GM23338 (cell line): ENCODE measurements around the gene E2F6. TPM values are rescaled to one million over a fixed set of nuclear protein-coding genes. Genes with fewer than 3 reads are reported as not detected.

Experiments used
- ATAC-seq: fragments of 200-7000 bp; cut with Tn5 transposase; 3 replicates; pipeline ENCODE4 v1.9.1; 2020
- DNase-seq: peaks from one replicate; pipeline ENCODE4 v3.0.0-alpha.2; 2015; ENCODE audit warnings: low spot score
- H2AFZ ChIP-seq: fragments of 200-600 bp; sonication (generic); 2 replicates; pipeline ENCODE4 v1.8.0; 2016; ENCODE audit warnings: antibody characterized with exemption, mild to moderate bottlenecking, moderate library complexity
- H3F3A ChIP-seq: fragments of 200-600 bp; sonication (generic); replicated peaks from 2 replicates; pipeline ENCODE4 v1.8.0; 2017; ENCODE audit warnings: antibody characterized with exemption, mixed run types, low read depth
- H3K27ac ChIP-seq: fragments of 200-600 bp; sonication (generic); 2 replicates; pipeline ENCODE4 v1.6.1; 2016; ENCODE audit warnings: low read depth
- H3K27me3 ChIP-seq: fragments of 200-600 bp; sonication (generic); 2 replicates; pipeline ENCODE4 v1.8.0; 2016; ENCODE audit warnings: mild to moderate bottlenecking, mixed run types, moderate library complexity; ENCODE audit not compliant: insufficient read depth
- H3K36me3 ChIP-seq: fragments of 200-600 bp; sonication (generic); 2 replicates; pipeline ENCODE4 v1.8.0; 2016; ENCODE audit warnings: mild to moderate bottlenecking; ENCODE audit not compliant: insufficient read depth
- H3K4me1 ChIP-seq: fragments of 200-600 bp; sonication (generic); 2 replicates; pipeline ENCODE4 v1.8.0; 2016; ENCODE audit warnings: mild to moderate bottlenecking, moderate library complexity; ENCODE audit not compliant: insufficient read depth
- H3K4me2 ChIP-seq: fragments of 200-600 bp; sonication (generic); 2 replicates; pipeline ENCODE4 v1.7.1; 2017; ENCODE audit warnings: mixed run types
- H3K4me3 ChIP-seq: fragments of 200-600 bp; sonication (generic); 2 replicates; pipeline ENCODE4 v1.6.1; 2016; ENCODE audit warnings: mixed run types
- H3K79me2 ChIP-seq: fragments of 200-600 bp; sonication (generic); replicated peaks from 2 replicates; pipeline ENCODE4 v1.8.0; 2017; ENCODE audit warnings: mild to moderate bottlenecking; ENCODE audit not compliant: insufficient read depth
- H3K9me2 ChIP-seq: fragments of 200-600 bp; sonication (generic); 2 replicates; pipeline ENCODE4 v1.8.0; 2017; ENCODE audit not compliant: insufficient read depth
- H4K20me1 ChIP-seq: fragments of 200-600 bp; sonication (generic); replicated peaks from 2 replicates; pipeline ENCODE4 v1.8.0; 2017; ENCODE audit warnings: mild to moderate bottlenecking; ENCODE audit not compliant: insufficient read depth
- H3K27ac Mint-ChIP-seq: 2 replicates; pipeline ENCODE4 v1.8.0; 2020; ENCODE audit warnings: inconsistent platforms, mild to moderate bottlenecking, moderate library complexity, mixed read lengths
- H3K27me3 Mint-ChIP-seq: 3 replicates; pipeline ENCODE4 v1.8.0; 2022; ENCODE audit warnings: low read depth, mild to moderate bottlenecking, moderate library complexity, mixed read lengths, inconsistent platforms; ENCODE audit not compliant: insufficient read depth, poor library complexity
- H3K36me3 Mint-ChIP-seq: 3 replicates; pipeline ENCODE4 v1.8.0; 2021; ENCODE audit warnings: low read depth, mild to moderate bottlenecking, inconsistent platforms, moderate library complexity, mixed read lengths
- H3K4me1 Mint-ChIP-seq: 3 replicates; pipeline ENCODE4 v1.8.0; 2020; ENCODE audit warnings: mild to moderate bottlenecking, inconsistent platforms, mixed read lengths
- H3K4me3 Mint-ChIP-seq: 3 replicates; pipeline ENCODE4 v1.8.0; 2021; ENCODE audit warnings: moderate library complexity, mild to moderate bottlenecking, inconsistent platforms, mixed read lengths
- H3K9me3 Mint-ChIP-seq: 3 replicates; pipeline ENCODE4 v1.8.0; 2020; ENCODE audit warnings: moderate library complexity, mild to moderate bottlenecking, inconsistent platforms, mixed read lengths
- CREB1 ChIP-seq: fragments of 250-450 bp; sonication (Bioruptor Pico); IDR thresholded peaks from 2 replicates; pipeline ENCODE4 v1.5.0; 2020; ENCODE audit warnings: low read depth, mild to moderate bottlenecking, moderate library complexity
- EZH2 ChIP-seq: fragments of 200-600 bp; sonication (generic); IDR thresholded peaks from one replicate; pipeline ENCODE4 v1.8.0; 2017; ENCODE audit warnings: antibody characterized with exemption, mild to moderate bottlenecking, low read depth; ENCODE audit not compliant: unreplicated experiment
- EZH2phosphoT487 ChIP-seq: fragments of 200-600 bp; sonication (generic); IDR thresholded peaks from one replicate; pipeline ENCODE4 v1.8.1; 2018; ENCODE audit warnings: antibody characterized with exemption; ENCODE audit not compliant: unreplicated experiment
- JUNB ChIP-seq: IDR thresholded peaks from one replicate; pipeline ENCODE4 v1.6.1; 2016; ENCODE audit warnings: antibody characterized with exemption; ENCODE audit not compliant: unreplicated experiment
- NANOG ChIP-seq: IDR thresholded peaks from 2 replicates; pipeline ENCODE4 v1.6.1; 2016; ENCODE audit warnings: antibody characterized with exemption, borderline replicate concordance
- POLR2AphosphoS5 ChIP-seq: IDR thresholded peaks from 2 replicates; pipeline ENCODE4 v1.6.1; 2016; ENCODE audit warnings: antibody characterized with exemption, low read depth
- STAT1 ChIP-seq: IDR thresholded peaks from one replicate; pipeline ENCODE4 v1.6.1; 2016; ENCODE audit warnings: antibody characterized with exemption; ENCODE audit not compliant: unreplicated experiment
- ZNF114 ChIP-seq: fragments of 250-450 bp; sonication (Bioruptor Pico); IDR thresholded peaks from 2 replicates; pipeline ENCODE4 v1.5.0; 2020; ENCODE audit warnings: mild to moderate bottlenecking, moderate library complexity
- ZNF331 ChIP-seq: fragments of 250-450 bp; sonication (Bioruptor Pico); IDR thresholded peaks from 2 replicates; pipeline ENCODE4 v1.5.0; 2020; ENCODE audit warnings: low read depth, mild to moderate bottlenecking, moderate library complexity
- polyA plus RNA-seq: library from polyadenylated mRNA; unstranded; fragments of >200 nt; fragmentation: Nextera tagmentation; extraction: Ambion mirVana; gene quantifications from 2 replicates; pipeline ENCODE4 v1.2.1, GENCODE V29; 2016
- total RNA-seq: library from RNA; depleted of rRNA; stranded (reverse); fragments of >200 nt; shearing (Covaris generic); gene quantifications from 2 replicates; pipeline ENCODE4 v1.2.3, GENCODE V29; 2014
- TF ChIP-seq, protein P1 (sequence below): IDR thresholded peaks from one replicate; pipeline ENCODE4 v1.6.1; 2018; ENCODE audit warnings: antibody characterized with exemption; ENCODE audit not compliant: unreplicated experiment
- TF ChIP-seq, protein P2 (sequence below): IDR thresholded peaks from 2 replicates; pipeline ENCODE4 v1.6.1; 2016; ENCODE audit warnings: antibody characterized with exemption
- TF ChIP-seq, protein P3 (sequence below): fragments of 250-450 bp; sonication (Bioruptor Pico); IDR thresholded peaks from 2 replicates; pipeline ENCODE4 v1.5.0; 2020; ENCODE audit warnings: mild to moderate bottlenecking, moderate library complexity
- TF ChIP-seq, protein P4 (sequence below), 2 experiments: fragments of 200-600 bp in 1 of 2; sonication (generic) in 1 of 2; conservative IDR thresholded peaks; 2 replicates each; pipeline versions ENCODE4 v1.5.1 to v1.6.1; 2016 to 2017; ENCODE audit warnings: antibody characterized with exemption in 2 of 2, low read depth in 2 of 2, mild to moderate bottlenecking in 2 of 2, moderate library complexity in 1 of 2

Gene E2F6
- total and polyA plus RNA-seq, 2 experiments from 2014 or later = 16.9 to 20.7 TPM

DNA sequence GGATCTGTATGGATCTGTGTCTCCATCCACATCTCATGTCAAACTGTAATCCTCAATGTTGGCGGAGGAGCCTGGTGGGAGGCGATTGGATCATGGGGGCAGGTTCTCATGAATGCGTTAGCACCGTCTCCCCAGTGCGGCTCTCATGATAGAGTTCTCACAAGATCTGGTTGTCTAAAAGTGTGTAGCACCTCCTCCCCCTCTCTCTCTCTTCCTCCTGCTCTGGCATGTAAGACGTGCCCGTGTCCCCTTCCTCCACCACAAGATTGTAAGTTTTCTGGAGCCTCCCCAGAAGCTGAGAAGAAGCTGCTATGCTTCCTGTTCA lies 66.6 kb downstream of the E2F6 start:
- Mint-ChIP-seq H3K9me3 (no peaks in the 10 kb centered on the region; the same call in 2 of the 3 replicates), H3K36me3 (no peaks in the 10 kb centered on the region; the same call in 2 of the 3 replicates), H3K4me3 (no peak overlapping the region), H3K27me3 (no peaks in the 10 kb centered on the region), H3K27ac (no peak overlapping the region), H3K4me1 (peaks cover 11% of the 10 kb centered on the region)
- H3K4me2 ChIP-seq = no peak overlapping the region
- no peak overlapping the region for H3K4me3 ChIP-seq
- ATAC-seq (no peak), DNase-seq (no peak)
- H4K20me1 ChIP-seq = no peaks in the 10 kb centered on the region
- peaks cover 6% of the 10 kb centered on the region; the same call in 1 of the 2 replicates for H3K9me2 ChIP-seq
- no peaks in the 10 kb centered on the region for H3F3A ChIP-seq
- peaks cover under 1% of the 10 kb centered on the region; the same call in 1 of the 2 replicates for H3K4me1 ChIP-seq
- H2AFZ ChIP-seq = no peak overlapping the region
- no peaks in the 10 kb centered on the region for H3K79me2 ChIP-seq
- TF ChIP-seq, protein P1, sequence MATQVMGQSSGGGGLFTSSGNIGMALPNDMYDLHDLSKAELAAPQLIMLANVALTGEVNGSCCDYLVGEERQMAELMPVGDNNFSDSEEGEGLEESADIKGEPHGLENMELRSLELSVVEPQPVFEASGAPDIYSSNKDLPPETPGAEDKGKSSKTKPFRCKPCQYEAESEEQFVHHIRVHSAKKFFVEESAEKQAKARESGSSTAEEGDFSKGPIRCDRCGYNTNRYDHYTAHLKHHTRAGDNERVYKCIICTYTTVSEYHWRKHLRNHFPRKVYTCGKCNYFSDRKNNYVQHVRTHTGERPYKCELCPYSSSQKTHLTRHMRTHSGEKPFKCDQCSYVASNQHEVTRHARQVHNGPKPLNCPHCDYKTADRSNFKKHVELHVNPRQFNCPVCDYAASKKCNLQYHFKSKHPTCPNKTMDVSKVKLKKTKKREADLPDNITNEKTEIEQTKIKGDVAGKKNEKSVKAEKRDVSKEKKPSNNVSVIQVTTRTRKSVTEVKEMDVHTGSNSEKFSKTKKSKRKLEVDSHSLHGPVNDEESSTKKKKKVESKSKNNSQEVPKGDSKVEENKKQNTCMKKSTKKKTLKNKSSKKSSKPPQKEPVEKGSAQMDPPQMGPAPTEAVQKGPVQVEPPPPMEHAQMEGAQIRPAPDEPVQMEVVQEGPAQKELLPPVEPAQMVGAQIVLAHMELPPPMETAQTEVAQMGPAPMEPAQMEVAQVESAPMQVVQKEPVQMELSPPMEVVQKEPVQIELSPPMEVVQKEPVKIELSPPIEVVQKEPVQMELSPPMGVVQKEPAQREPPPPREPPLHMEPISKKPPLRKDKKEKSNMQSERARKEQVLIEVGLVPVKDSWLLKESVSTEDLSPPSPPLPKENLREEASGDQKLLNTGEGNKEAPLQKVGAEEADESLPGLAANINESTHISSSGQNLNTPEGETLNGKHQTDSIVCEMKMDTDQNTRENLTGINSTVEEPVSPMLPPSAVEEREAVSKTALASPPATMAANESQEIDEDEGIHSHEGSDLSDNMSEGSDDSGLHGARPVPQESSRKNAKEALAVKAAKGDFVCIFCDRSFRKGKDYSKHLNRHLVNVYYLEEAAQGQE = no peak
- TF ChIP-seq, protein P2, sequence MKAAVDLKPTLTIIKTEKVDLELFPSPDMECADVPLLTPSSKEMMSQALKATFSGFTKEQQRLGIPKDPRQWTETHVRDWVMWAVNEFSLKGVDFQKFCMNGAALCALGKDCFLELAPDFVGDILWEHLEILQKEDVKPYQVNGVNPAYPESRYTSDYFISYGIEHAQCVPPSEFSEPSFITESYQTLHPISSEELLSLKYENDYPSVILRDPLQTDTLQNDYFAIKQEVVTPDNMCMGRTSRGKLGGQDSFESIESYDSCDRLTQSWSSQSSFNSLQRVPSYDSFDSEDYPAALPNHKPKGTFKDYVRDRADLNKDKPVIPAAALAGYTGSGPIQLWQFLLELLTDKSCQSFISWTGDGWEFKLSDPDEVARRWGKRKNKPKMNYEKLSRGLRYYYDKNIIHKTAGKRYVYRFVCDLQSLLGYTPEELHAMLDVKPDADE = no peak
- no peak for TF ChIP-seq EZH2phosphoT487
- no peak for TF ChIP-seq STAT1
- no peak for TF ChIP-seq JUNB
- TF ChIP-seq NANOG = no peak
- no peak for TF ChIP-seq EZH2
- TF ChIP-seq POLR2AphosphoS5 = no peak
- TF ChIP-seq ZNF114 = no peak
- TF ChIP-seq, protein P3, sequence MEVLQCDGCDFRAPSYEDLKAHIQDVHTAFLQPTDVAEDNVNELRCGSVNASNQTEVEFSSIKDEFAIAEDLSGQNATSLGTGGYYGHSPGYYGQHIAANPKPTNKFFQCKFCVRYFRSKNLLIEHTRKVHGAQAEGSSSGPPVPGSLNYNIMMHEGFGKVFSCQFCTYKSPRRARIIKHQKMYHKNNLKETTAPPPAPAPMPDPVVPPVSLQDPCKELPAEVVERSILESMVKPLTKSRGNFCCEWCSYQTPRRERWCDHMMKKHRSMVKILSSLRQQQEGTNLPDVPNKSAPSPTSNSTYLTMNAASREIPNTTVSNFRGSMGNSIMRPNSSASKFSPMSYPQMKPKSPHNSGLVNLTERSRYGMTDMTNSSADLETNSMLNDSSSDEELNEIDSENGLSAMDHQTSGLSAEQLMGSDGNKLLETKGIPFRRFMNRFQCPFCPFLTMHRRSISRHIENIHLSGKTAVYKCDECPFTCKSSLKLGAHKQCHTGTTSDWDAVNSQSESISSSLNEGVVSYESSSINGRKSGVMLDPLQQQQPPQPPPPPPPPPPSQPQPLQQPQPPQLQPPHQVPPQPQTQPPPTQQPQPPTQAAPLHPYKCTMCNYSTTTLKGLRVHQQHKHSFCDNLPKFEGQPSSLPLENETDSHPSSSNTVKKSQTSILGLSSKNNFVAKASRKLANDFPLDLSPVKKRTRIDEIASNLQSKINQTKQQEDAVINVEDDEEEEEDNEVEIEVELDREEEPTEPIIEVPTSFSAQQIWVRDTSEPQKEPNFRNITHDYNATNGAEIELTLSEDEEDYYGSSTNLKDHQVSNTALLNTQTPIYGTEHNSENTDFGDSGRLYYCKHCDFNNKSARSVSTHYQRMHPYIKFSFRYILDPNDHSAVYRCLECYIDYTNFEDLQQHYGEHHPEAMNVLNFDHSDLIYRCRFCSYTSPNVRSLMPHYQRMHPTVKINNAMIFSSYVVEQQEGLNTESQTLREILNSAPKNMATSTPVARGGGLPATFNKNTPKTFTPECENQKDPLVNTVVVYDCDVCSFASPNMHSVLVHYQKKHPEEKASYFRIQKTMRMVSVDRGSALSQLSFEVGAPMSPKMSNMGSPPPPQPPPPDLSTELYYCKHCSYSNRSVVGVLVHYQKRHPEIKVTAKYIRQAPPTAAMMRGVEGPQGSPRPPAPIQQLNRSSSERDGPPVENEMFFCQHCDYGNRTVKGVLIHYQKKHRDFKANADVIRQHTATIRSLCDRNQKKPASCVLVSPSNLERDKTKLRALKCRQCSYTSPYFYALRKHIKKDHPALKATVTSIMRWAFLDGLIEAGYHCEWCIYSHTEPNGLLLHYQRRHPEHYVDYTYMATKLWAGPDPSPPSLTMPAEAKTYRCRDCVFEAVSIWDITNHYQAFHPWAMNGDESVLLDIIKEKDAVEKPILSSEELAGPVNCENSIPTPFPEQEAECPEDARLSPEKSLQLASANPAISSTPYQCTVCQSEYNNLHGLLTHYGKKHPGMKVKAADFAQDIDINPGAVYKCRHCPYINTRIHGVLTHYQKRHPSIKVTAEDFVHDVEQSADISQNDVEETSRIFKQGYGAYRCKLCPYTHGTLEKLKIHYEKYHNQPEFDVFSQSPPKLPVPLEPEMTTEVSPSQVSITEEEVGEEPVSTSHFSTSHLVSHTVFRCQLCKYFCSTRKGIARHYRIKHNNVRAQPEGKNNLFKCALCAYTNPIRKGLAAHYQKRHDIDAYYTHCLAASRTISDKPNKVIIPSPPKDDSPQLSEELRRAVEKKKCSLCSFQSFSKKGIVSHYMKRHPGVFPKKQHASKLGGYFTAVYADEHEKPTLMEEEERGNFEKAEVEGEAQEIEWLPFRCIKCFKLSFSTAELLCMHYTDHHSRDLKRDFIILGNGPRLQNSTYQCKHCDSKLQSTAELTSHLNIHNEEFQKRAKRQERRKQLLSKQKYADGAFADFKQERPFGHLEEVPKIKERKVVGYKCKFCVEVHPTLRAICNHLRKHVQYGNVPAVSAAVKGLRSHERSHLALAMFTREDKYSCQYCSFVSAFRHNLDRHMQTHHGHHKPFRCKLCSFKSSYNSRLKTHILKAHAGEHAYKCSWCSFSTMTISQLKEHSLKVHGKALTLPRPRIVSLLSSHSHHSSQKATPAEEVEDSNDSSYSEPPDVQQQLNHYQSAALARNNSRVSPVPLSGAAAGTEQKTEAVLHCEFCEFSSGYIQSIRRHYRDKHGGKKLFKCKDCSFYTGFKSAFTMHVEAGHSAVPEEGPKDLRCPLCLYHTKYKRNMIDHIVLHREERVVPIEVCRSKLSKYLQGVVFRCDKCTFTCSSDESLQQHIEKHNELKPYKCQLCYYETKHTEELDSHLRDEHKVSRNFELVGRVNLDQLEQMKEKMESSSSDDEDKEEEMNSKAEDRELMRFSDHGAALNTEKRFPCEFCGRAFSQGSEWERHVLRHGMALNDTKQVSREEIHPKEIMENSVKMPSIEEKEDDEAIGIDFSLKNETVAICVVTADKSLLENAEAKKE (CRISPR knock-in tag) = no peak
- TF ChIP-seq, protein P4, sequence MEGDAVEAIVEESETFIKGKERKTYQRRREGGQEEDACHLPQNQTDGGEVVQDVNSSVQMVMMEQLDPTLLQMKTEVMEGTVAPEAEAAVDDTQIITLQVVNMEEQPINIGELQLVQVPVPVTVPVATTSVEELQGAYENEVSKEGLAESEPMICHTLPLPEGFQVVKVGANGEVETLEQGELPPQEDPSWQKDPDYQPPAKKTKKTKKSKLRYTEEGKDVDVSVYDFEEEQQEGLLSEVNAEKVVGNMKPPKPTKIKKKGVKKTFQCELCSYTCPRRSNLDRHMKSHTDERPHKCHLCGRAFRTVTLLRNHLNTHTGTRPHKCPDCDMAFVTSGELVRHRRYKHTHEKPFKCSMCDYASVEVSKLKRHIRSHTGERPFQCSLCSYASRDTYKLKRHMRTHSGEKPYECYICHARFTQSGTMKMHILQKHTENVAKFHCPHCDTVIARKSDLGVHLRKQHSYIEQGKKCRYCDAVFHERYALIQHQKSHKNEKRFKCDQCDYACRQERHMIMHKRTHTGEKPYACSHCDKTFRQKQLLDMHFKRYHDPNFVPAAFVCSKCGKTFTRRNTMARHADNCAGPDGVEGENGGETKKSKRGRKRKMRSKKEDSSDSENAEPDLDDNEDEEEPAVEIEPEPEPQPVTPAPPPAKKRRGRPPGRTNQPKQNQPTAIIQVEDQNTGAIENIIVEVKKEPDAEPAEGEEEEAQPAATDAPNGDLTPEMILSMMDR (conservative IDR thresholded peaks at IDR 0.05; ENCODE audit: low read depth in 2 of 2) = no peak
- TF ChIP-seq ZNF331 = no peak
- TF ChIP-seq CREB1 = no peak
- no peak overlapping the region for H3K27ac ChIP-seq
- H3K36me3 ChIP-seq = no peaks in the 10 kb centered on the region
- no peaks in the 10 kb centered on the region for H3K27me3 ChIP-seq
